ENCODE measurements around the gene TOP1. TPM values are rescaled to one million over a fixed set of nuclear protein-coding genes. Genes with fewer than 3 reads are reported as not detected.

The TOP1 gene
- total RNA-seq, 1 donor from 2014 or later = 38.1 TPM

- H3K9me3 ChIP-seq = no peaks in the 10 kb centered on the region
- H3K36me3 ChIP-seq = no peaks in the 10 kb centered on the region
- peak within 1 kb of the TSS; percentile 86 to 91 for H3K4me3 ChIP-seq
- no peaks in the 10 kb centered on the region for H3K27me3 ChIP-seq
- H3K27ac ChIP-seq = peak within 1 kb of the TSS; percentile 98
- intact Hi-C loops (cut with DNase I) = no loop called here
- TF ChIP-seq CTCF (IDR thresholded peaks at IDR 0.05) (no peak), POLR2A (IDR thresholded peaks at IDR 0.05) (peak in 1 of 2 donors; percentile 66), POLR2AphosphoS5 (IDR thresholded peaks at IDR 0.05; ENCODE audit: insufficient read depth in 1 of 2, low read depth in 1 of 2) (peak in 1 of 2 donors; percentile 81)
- DNase-seq (ENCODE audit: extremely low spot score in 2 of 2) = no peak
- peaks cover 68% of the 10 kb centered on the region for H3K4me1 ChIP-seq
Observed at GRCh38 chr20:41136680-41137613, 108.3 kb downstream of the TOP1 start, which contains the start of gene PLCG1. Gene PLCG1 (plus strand): TSS chr20:41137543. CDS start chr20:41137642, 99 bp downstream.

DNA sequence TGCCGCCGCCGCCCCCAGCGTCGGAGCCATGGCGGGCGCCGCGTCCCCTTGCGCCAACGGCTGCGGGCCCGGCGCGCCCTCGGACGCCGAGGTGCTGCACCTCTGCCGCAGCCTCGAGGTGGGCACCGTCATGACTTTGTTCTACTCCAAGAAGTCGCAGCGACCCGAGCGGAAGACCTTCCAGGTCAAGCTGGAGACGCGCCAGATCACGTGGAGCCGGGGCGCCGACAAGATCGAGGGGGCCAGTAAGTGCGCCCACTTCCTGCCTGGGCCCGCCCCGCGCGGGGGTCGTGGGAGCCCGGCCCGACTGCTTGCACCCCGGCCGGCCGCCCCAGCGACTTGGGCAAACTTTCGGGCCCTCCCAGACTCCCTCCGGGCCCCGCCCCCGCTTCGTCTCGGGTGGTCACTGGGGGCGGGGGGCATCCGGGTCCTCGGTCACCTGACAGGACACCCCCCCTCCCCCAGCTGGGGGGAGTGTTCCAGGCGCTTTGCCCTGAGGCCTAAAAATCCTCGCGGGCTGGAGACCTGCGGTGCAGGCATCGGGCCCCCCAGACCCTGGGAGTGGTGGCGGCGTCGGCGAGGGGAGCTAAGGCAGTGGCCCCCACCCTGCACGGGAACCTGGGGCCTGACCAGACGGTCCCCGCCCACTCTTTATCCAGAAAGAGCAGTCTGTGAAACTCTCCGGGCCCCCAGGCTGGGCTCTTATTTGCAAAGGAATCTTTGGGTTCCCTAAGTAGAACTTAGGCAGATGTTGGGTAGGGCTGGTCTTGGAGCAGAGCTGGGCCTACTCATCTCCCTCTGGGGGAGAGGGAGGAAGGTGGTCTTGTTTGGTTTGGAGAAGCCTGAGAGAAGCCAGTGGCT, 109.2 kb downstream of the TOP1 start:
- Histone ChIP-seq H3K4me1 (peaks cover 77% of the 10 kb centered on the region), H3K4me3 (peak overlapping the region; percentile 86 to 91), H3K27ac (peak overlapping the region; percentile 98), H3K9me3 (no peaks in the 10 kb centered on the region), H3K27me3 (no peaks in the 10 kb centered on the region), H3K36me3 (no peaks in the 10 kb centered on the region)
- peak in 1 of 2 donors; percentile 84 for TF ChIP-seq POLR2AphosphoS5 (IDR thresholded peaks at IDR 0.05; ENCODE audit: insufficient read depth in 1 of 2, low read depth in 1 of 2)
- TF ChIP-seq POLR2A (IDR thresholded peaks at IDR 0.05) = peak in 1 of 2 donors; percentile 11
- no peak for TF ChIP-seq CTCF (IDR thresholded peaks at IDR 0.05)
- DNase-seq (ENCODE audit: extremely low spot score in 2 of 2) = no peak
- intact Hi-C loops (cut with DNase I) = no loop called here

DNA sequence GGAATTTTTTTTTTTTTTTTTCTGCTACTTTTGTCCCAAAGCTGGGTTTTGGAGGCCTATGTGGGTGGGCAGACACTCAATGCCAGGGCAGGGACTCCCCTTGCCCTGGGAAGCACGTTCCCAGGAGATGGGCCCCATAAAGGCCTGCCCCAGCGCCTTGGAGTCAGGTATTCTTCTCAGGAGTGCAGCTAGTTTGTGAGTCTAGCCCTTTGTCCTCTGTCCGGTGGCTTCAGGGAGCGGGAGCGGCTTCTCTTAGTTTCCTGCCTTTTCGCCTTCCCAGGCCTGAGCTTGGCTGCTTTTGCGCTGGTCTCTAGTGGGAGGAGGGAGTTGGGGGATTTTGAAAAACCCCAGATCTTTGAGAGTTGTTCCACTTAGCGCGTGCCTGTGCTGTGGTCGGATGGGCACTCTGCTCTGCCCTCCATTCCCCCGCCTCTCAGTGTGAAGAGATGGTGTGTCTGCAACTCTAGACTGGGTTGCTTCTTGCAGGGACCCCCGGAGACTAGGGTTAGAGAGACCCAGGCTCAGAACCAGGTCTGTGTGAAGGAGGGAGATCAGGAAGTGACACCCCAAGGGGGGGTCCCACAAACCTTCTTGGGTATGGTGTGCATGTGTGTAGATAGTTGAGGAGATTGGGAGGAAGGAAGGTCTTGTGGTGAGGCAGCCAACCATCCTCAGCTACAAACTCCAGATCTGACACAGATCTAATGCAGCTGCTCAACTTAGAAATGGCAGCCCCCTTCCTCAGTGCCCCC, 110.0 kb downstream of the TOP1 start:
- intact Hi-C loops (cut with DNase I) = no loop called here
- no peak for TF ChIP-seq POLR2AphosphoS5 (IDR thresholded peaks at IDR 0.05; ENCODE audit: insufficient read depth in 1 of 2, low read depth in 1 of 2)
- H3K27me3 ChIP-seq = no peaks in the 10 kb centered on the region
- peaks cover 85% of the 10 kb centered on the region for H3K4me1 ChIP-seq
- peak overlapping the region; percentile 86 to 91 for H3K4me3 ChIP-seq
- no peak for DNase-seq (ENCODE audit: extremely low spot score in 2 of 2)
- H3K27ac ChIP-seq = peak overlapping the region; percentile 98
- H3K9me3 ChIP-seq = no peaks in the 10 kb centered on the region
- H3K36me3 ChIP-seq = no peaks in the 10 kb centered on the region

DNA sequence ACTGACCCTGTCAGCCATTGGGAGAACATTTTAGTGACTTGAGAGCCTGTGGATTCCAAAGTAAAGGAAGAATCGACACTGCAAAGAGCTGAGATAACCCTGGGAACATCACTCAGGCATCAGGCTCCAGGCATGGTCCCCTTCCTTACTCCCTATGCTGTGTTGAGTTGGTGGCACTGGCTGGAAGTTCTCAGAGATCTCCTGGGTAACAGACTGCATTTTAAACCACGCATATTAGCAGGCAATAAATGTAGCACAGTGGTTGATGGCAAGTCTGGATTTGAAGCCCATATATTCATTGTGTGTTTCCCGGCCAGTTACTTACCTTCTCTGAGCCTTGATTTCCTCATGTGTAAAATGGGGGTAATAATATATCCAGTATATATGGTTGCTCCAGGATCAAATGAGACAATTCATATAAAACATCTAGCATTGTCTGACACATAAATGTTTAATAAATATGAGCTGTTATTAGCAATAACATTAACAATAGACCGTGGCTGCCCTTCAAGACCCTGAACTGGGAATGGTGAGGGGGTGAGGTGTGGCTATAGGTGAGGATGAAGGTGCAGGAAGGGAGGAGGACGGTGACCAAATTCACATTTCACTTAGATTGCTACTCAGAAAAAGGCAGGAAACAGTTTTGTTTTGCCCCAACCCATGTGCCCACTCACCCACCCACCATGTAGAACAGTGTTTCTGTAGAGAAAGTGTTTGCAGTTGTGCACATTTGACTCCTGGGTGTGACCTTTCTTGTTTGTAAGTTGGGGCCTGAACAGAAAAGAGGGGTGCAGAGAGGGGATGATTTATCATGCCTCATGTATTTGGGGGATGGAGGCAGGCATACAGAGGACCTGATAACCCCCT, 110.8 kb downstream of the TOP1 start:
- no peak for DNase-seq (ENCODE audit: extremely low spot score in 2 of 2)
- peak overlapping the region; percentile 86 to 91 for H3K4me3 ChIP-seq
- TF ChIP-seq POLR2A (IDR thresholded peaks at IDR 0.05) (no peak), POLR2AphosphoS5 (IDR thresholded peaks at IDR 0.05; ENCODE audit: insufficient read depth in 1 of 2, low read depth in 1 of 2) (no peak), CTCF (IDR thresholded peaks at IDR 0.05) (no peak)
- no peaks in the 10 kb centered on the region for H3K27me3 ChIP-seq
- no peaks in the 10 kb centered on the region for H3K36me3 ChIP-seq
- peaks cover 81% of the 10 kb centered on the region for H3K4me1 ChIP-seq
- H3K9me3 ChIP-seq = no peaks in the 10 kb centered on the region
- intact Hi-C loops (cut with DNase I) = no loop called here
- peak overlapping the region; percentile 98 for H3K27ac ChIP-seq

Data from vagina (tissue), 2 donors.